K562 (cell line): ENCODE results near the gene MYL10.

ENCODE experiments used
- CTCF ChIP-seq, 3 experiments: IDR thresholded peaks in 2 of 3; conservative IDR thresholded peaks in 1 of 3; 2 replicates each; pipeline ENCODE4 v1.5.1; 2011 to 2012; ENCODE audit warnings: low read length in 3 of 3, mild to moderate bottlenecking in 3 of 3, control low read depth in 2 of 3, improper control_type of control experiment in 1 of 3, inconsistent platforms in 1 of 3, low read depth in 1 of 3, mixed read lengths in 1 of 3, moderate library complexity in 1 of 3; ENCODE audit not compliant: insufficient read depth in 2 of 3
- GATA2 ChIP-seq: sonication (generic); formaldehyde crosslinking; IDR thresholded peaks from 2 replicates; pipeline ENCODE4 v1.4.0; 2020; ENCODE audit warnings: mild to moderate bottlenecking, missing genetic modification reagents
- HDAC2 ChIP-seq: fragments of 450-650 bp; IDR thresholded peaks from 2 replicates; pipeline ENCODE4 v1.6.1; 2016; ENCODE audit warnings: mild to moderate bottlenecking
- POLR2A ChIP-seq: fragments of 450-650 bp; conservative IDR thresholded peaks from 2 replicates; pipeline ENCODE4 v1.6.1; 2016
- SRSF3 ChIP-seq: fragments of 200-400 bp; formaldehyde crosslinking; IDR thresholded peaks from 2 replicates; pipeline ENCODE4 v1.6.1; 2016; ENCODE audit warnings: mild to moderate bottlenecking, low read length, moderate library complexity; ENCODE audit not compliant: insufficient read depth
- ZNF133 ChIP-seq: fragments of 250-450 bp; sonication (Bioruptor Pico); IDR thresholded peaks from 2 replicates; pipeline ENCODE4 v1.4.0; 2020; ENCODE audit warnings: mild to moderate bottlenecking
- ZNF592 ChIP-seq: fragments of 450-650 bp; IDR thresholded peaks from 2 replicates; pipeline ENCODE4 v1.6.1; 2017; ENCODE audit warnings: antibody characterized with exemption, mild to moderate bottlenecking

- TF ChIP-seq CTCF (IDR thresholded peaks at IDR 0.05 in 2 of 3, conservative IDR thresholded peaks at IDR 0.05 in 1 of 3; ENCODE audit: insufficient read depth in 2 of 3, low read depth in 1 of 3, low read length in 3 of 3) (no peak), HDAC2 (no peak), POLR2A (no peak), ZNF592 (no peak), GATA2 (CRISPR knock-in tag) (no peak), ZNF133 (CRISPR knock-in tag) (no peak), SRSF3 (no peak)
Observed at GRCh38 chr7:101664436-101664835, 35.3 kb upstream of the MYL10 start.
